Measurements from ENCODE around the gene ABTB1.

ABTB1 gene

GRCh38 chr3:127686512-127686894, 13.8 kb downstream of the ABTB1 start:
- DNase-seq (ENCODE audit: low read depth in 1 of 2, low spot score in 1 of 2) = no peak

DNA sequence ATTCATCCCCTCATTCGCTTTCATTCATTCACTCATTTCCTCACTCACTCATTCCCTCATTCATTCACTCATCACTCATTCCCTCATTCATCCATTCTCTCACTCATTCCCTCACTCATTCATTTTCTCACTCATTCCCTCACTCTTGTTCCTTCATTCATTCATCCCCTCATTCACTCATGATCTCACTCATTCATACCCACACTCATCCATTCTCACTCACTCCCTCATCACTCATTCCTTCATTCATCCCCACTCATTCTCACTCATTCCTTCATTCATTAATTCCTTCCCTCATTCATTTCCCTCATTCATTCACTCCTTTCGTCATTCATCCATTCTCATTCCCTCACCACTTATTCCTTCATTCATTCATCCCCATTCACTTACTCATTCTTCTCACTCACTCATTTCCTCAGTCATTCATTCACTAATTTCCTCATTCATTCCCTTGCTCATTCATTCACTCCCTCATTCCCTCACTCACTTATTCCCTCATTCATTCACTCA, 14.5 kb downstream of the ABTB1 start:
- DNase-seq (ENCODE audit: low read depth in 1 of 2, low spot score in 1 of 2) = no peak

DNA sequence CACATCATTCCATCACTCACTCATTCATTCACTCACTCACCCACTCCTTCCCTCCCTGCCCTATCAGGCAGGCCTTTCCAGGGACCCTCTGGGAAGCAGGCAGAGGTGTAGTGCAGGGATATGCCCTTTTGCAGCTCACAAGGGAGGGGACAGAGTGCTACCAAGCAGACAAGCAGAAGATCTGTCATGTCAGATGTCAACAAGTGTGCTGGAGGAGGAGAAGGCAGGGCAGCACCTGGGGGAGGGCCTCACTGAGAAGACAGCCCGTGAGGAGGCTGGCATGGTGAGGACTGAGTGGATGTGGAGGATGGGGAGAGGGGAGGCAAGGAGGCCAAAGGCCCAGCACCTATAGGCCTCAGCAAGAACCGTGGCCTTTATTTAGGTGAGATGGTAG, 15.3 kb downstream of the ABTB1 start:
- DNase-seq (ENCODE audit: low read depth in 1 of 2, low spot score in 1 of 2) = no peak

GRCh38 chr3:127688416-127689265, 15.9 kb downstream of the ABTB1 start:
- DNase-seq (ENCODE audit: low read depth in 1 of 2, low spot score in 1 of 2) = no peak

DNA sequence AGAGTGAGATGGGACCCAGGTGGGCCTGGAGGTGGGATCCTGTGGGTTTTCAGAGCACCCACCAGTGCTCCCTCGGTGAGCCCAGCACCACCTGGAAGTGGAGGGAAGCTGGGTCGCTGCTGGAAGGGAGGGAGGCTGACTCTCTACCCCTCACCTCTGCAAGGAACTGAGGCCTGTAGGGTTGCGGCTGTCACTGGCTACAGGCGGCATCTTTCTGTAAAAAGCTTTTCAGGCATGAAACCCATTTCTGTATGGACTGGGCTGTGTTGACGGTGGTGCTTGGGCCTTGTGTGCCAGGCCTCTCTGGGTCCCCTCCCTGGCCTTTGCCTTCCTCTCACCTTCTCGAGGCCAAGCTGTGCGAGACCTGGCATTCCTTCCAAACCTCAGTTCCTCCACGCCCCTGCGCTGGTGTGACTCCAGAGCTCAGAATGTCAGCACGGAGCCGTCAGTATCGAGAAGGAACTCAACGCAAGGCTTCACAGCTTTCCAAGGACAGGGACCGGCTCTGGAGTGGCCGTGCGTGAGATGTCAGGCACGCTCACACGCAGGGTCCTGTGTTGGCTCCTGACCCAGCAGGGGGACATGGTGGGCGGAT, 16.6 kb downstream of the ABTB1 start:
- DNase-seq (ENCODE audit: low read depth in 1 of 2, low spot score in 1 of 2) = no peak

DNA sequence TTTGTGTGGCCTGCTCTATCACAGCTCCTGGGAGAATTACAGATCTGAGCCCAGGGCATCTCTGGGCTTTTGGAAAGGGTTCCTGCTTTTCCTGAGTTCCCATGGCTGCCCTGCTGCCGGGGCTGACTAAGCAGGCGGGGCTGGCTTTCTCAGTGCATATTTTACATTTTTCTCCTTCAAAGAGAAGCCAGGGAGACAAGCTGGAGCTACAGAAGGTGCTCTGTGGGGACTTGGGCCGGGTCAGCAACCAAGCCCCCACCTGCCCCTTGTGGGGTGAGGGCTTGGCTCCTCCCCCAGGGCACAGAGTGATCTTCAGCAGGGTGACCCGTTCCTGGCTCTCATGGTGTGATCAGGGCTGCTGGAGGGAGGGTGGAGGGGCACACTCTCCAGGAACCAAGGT, 17.4 kb downstream of the ABTB1 start:
- no peak for DNase-seq (ENCODE audit: low read depth in 1 of 2, low spot score in 1 of 2)

GRCh38 chr3:127690823-127691452, 18.2 kb downstream of the ABTB1 start:
- no peak for DNase-seq (ENCODE audit: low read depth in 1 of 2, low spot score in 1 of 2)

DNA sequence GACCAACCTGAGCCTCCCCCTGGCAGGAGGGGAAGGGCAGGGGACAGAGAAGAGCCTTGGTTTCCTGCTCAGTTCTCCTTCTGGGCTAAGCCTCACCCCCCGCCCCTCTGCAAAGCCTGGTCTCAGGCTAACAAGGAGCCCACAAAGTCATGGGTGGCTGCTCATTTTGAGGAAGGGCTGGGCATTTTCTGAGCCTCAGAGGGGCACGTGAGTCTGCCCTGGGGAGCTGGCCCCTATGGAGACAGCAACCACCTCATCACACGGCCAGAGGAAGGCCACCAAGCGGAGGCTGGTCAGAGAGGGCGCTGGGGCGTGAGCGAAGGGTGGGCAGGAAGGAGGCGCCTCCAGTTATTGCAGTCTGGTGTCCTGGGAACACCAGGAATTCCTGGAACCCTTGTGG, 18.7 kb downstream of the ABTB1 start:
- no peak for DNase-seq (ENCODE audit: low read depth in 1 of 2, low spot score in 1 of 2)

DNA sequence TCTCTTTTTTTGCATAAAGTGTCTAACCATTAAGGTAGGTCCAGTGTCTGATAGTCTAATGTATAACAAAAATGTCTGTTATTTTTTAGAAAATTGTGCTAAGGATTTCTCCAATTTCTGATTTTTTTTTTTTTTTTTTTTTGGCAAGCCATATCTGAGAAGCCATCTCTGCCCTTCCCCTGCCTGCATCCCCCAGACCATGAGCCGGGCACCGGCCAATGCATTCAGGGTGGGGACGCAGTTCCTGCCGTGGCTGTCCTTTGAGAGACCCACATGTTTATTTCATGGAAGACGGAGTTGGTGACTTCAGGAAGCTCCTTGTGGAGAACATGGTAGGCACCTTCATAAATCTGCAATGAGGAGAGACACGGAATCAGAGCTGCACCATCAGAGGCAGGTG, 19.2 kb downstream of the ABTB1 start:
- no peak for DNase-seq (ENCODE audit: low read depth in 1 of 2, low spot score in 1 of 2)

DNA sequence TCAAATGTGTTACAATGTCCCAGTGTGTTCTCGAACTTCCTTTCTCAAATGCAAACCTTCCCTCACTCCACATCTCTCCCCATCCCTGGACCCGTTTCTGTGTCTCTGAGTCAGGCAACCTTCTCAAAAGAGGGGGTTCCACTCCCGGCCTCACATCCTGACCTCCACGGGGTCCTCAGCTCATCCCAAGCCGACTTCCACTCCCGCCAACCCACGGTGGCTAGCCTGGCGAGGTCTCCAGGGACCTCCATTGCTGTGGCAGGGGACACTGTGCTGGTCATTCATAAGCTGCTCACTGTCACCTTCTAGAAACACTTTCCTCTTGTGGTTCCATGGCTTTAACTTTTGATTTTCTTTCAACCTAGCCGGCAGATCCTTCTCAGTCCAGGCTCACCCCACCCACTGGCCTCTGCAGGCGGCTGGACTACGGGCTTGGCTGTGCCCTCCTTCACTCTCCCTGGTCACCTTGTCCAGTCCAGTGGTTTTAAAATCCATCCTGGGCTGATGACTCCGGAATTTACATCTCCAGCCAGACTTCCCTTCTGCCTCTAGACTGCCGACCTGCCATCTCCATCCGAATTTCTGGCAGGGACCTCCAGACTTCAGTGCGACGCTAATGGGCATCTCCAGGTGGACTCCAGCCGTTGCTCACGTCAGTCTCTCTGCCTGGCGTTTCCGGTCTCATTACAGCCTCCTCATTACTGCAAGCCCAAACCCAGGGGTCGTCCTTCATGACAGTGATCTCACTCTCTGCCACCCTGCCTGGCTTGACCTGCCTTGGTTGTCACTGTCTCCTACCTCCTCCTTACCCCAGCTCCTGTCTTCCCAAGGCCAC, 20.0 kb downstream of the ABTB1 start:
- DNase-seq (ENCODE audit: low read depth in 1 of 2, low spot score in 1 of 2) = no peak

DNA sequence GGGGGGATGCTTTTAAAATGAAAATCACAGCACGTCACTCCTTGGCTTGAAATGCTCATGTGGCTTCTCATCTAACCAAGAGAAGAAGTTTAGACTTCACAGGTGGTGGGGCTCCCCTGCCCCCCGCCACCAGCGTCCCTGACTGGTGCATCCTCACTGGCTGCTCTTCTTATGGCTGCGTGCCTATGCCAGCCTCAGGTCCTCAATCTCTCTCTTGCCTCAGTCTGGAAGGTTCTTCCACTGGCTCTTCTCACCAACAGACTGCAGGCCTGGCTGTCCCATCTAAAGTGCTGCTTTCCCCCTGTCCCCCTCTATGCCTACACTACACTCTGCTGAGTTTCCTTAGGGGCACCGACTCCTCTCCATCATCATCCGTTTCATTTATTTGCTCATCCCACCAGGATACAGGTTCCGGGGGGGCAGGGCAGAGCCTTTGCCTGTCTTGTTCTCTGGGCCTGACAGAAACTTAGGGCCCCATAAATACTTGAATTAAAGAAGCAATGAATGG, 20.6 kb downstream of the ABTB1 start:
- DNase-seq (ENCODE audit: low read depth in 1 of 2, low spot score in 1 of 2) = no peak

DNA sequence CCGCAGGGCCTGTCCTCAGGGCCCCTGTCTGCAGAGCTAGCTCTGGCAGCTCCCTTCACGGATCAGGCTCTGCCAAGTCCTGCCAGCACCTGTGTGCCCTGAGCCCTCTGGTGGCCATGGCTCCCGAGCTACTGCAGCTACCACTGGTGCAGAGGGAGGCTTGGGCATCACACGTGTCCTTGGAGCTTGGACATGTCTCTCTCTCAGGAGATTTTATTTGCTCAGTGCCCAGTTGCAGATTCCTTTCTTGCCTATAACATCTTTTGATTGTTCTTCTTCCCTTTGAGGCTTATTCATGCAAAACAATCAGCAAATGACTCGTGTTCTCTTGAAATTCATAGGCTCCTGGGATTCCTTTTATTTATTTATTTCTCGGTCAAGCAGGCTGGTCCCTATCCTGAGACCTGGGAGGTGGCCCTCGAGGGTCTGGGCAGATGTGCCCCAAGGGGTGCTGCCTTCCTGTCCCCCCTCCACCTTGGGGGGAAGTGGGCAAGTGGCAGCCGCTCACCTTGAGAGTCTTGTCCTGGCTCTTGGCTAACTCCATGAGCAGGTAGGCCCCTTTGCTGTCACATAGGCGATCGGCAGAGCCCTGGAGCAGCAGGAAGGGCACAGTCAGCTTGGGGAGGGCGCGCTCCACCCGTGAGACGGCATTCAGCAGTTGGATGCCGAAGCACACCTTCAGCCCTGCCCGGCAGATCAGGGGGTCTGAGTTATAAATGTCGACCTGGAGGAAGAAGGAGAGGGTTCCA, 21.9 kb downstream of the ABTB1 start:
- no peak for DNase-seq (ENCODE audit: low read depth in 1 of 2, low spot score in 1 of 2)

DNA sequence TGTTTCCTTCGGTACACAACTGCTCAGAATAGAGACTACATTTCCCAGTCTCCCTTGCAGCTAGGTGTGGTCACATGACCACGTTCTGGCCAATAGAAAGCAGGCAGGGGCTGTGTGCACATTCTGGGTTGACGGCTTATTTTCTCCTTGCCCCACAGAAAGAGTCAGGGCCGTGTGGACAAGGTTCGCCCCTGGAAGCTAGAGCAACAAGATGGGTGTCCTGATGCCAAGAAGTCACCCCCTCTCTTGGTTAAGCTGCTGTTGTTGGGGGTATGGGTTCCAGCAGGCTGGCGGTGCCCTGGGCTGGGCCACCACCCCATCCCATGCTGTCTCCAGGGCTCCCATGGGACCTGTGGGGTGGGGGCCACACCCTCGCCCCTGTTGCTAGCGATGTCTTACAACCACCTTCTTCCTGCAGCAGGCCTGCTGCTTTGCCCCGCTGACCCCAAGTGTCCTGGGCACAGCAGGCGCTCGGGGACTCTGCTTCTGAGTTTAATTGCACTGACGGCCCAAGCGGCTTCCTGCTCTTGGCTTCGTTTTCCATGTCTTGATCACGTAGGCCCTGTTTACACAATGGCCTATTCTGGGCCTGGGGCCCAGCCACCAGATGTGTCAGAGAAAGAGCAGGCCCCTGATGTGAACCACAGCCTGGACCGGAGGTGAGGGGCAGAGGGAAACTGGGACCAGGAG, 24.9 kb downstream of the ABTB1 start:
- peak in 1 of 2 donors; percentile 16 for DNase-seq (ENCODE audit: low read depth in 1 of 2, low spot score in 1 of 2)

DNA sequence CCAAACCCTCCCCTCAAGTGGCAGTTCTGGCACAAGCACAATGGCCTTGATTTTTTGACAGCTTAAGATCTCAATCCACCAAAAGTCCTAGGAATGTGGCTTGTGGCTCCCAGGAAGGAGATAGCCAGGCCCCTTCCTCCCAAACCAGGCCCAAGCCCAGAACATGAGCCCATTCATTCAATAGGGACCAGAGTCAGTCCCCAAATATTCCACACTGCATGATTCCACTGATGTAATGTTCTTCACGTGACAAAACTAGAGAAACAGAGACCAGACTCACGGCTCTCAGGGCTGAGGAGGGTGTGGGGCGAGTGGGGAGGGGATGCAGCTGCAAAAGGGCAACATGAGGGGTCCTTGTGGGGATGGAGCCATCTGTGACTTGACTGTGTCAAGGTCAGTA, 25.5 kb downstream of the ABTB1 start:
- DNase-seq (ENCODE audit: low read depth in 1 of 2, low spot score in 1 of 2) = no peak

GRCh38 chr3:127698691-127699415, 26.1 kb downstream of the ABTB1 start:
- DNase-seq (ENCODE audit: low read depth in 1 of 2, low spot score in 1 of 2) = no peak

GRCh38 chr3:127699416-127700300, 26.9 kb downstream of the ABTB1 start:
- DNase-seq (ENCODE audit: low read depth in 1 of 2, low spot score in 1 of 2) = no peak

DNA sequence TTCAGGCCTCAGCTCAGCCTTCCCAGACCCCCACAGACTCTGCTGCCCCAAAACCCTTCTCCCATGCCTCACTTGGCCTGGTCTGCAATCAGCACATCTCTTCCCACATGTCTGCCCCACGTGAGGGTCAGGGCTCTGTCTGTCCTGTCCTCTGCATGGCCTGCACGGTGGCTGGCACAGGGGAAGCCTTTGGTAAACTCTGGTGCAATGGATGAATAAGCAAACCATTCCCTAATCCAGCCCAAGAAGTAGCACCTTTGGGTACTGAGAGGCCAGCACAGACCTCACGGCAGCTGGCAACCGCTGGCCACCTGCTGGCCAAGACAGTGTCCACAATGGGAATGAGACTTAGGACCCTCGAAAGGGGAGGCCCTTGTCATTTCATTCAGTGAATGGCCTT, 27.7 kb downstream of the ABTB1 start:
- no peak for DNase-seq (ENCODE audit: low read depth in 1 of 2, low spot score in 1 of 2)

- DNase-seq (ENCODE audit: low read depth in 1 of 2, low spot score in 1 of 2) = no peak
Measured at GRCh38 chr3:127701280-127701911, 28.6 kb downstream of the ABTB1 start.
